ENCODE measurements around the gene COL6A2.
"Not testable (repeated sequence)": the region's sequence is repeated elsewhere in the genome, so short reads cannot be mapped to it uniquely, and the experiment has no call there.

The COL6A2 gene

DNA sequence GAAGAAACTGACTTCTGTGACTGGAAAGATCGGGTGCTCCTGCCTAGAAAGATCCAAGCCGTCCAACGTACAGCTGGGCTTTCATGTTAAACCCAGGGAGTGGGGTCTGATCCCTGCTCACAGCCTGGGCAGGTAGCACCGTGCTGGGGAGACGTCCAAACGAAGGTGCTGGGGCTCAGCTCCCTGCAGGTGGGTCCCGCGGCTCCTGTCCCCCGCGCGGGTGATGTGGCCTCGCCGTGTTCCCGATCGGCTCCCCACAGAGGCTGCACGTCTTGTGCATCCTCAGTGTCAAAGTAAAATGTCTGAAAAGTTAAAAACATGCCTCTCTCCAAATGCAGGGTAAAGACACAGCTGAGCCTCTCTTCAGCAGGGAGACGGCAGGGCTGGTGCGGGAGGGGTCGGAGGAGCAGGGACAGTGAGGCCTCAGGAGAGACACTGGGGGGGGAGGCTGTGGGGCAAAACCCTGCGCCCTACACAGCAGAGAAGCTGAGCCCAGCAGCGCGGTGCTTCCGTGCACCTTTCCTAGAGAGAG is 40.1 kb upstream of the COL6A2 start:
- H3K9ac ChIP-seq: no peak overlapping the region
- TF ChIP-seq, protein P1, sequence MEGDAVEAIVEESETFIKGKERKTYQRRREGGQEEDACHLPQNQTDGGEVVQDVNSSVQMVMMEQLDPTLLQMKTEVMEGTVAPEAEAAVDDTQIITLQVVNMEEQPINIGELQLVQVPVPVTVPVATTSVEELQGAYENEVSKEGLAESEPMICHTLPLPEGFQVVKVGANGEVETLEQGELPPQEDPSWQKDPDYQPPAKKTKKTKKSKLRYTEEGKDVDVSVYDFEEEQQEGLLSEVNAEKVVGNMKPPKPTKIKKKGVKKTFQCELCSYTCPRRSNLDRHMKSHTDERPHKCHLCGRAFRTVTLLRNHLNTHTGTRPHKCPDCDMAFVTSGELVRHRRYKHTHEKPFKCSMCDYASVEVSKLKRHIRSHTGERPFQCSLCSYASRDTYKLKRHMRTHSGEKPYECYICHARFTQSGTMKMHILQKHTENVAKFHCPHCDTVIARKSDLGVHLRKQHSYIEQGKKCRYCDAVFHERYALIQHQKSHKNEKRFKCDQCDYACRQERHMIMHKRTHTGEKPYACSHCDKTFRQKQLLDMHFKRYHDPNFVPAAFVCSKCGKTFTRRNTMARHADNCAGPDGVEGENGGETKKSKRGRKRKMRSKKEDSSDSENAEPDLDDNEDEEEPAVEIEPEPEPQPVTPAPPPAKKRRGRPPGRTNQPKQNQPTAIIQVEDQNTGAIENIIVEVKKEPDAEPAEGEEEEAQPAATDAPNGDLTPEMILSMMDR (IDR thresholded peaks at IDR 0.05): no peak
- H3K27ac ChIP-seq: no peak overlapping the region
- no peaks in the 10 kb centered on the region for H3K27me3 ChIP-seq (ENCODE audit: control insufficient read depth, insufficient read depth, low read length)
- H3K4me1 ChIP-seq: no peaks in the 10 kb centered on the region
- H3K4me3 ChIP-seq (ENCODE audit: low read depth, low read length): no peak overlapping the region
- no peaks in the 10 kb centered on the region for H3K36me3 ChIP-seq (ENCODE audit: control insufficient read depth, insufficient read depth, low read length)
- no peak overlapping the region for H3K4me2 ChIP-seq (ENCODE audit: low read length)
- H3K9me3 ChIP-seq (ENCODE audit: control insufficient read depth, low read length): no peaks in the 10 kb centered on the region
- H3K79me2 ChIP-seq: no peaks in the 10 kb centered on the region
- no peak overlapping the region for H2AFZ ChIP-seq

DNA sequence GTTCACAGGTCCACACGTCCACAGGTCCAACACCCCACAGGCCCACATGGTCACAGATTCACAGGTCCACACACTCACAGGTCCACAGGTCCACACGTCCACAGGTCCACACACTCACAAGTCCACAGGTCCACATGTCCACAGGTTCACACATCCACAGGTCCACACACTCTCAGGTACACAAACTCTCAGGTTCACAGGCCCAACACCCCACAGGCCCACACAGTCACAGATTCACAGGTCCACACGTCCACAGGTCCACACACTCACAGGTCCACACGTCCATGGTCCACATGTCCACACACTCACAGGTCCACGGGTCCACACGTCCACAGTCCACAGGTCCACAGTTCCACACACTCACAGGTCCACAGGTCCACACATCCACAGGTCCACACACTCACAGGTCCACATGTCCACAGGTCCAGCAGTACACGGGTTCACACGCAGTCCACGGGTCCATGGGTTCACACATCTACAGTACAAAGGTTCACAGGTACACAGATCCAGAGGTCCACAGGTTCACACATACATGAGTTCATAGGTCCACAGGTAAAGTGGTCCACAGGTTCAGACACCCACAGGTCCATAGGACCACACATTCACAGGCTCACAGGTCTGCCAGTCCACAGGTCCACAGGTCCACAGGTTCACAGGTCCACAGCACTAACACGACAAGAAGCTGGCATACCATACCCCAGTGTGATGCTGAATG is 39.3 kb upstream of the COL6A2 start:
- no peaks in the 10 kb centered on the region for H3K27me3 ChIP-seq (ENCODE audit: control insufficient read depth, insufficient read depth, low read length)
- no peaks in the 10 kb centered on the region for H3K4me1 ChIP-seq
- no peak overlapping the region for H3K4me3 ChIP-seq (ENCODE audit: low read depth, low read length)
- TF ChIP-seq, protein P1 (IDR thresholded peaks at IDR 0.05): no peak
- H3K36me3 ChIP-seq (ENCODE audit: control insufficient read depth, insufficient read depth, low read length): no peaks in the 10 kb centered on the region
- H3K9me3 ChIP-seq (ENCODE audit: control insufficient read depth, low read length): no peaks in the 10 kb centered on the region
- H3K4me2 ChIP-seq (ENCODE audit: low read length): no peak overlapping the region
- H3K9ac ChIP-seq: no peak overlapping the region
- no peaks in the 10 kb centered on the region for H3K79me2 ChIP-seq
- no peak overlapping the region for H2AFZ ChIP-seq
- H3K27ac ChIP-seq: no peak overlapping the region

DNA sequence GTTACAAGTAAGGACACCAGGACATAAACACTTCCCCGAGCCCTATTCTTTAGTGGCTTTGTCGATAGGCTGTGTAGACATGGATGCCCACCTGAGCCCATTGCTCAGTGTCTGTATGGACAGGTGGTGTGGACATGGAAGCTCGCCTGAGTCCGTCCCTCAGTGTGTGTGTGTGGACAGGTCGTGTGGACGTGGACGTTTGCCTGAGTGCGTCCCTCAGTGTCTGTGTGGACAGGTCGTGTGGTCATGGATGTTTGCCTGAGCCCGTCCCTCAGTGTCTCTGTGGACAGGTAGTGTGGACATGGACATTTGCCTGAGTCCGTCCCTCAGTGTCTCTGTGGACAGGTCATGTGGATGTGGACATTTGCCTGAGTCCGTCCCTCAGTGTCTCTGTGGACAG is 38.7 kb upstream of the COL6A2 start:
- Histone ChIP-seq H3K9me3 (ENCODE audit: control insufficient read depth, low read length) (no peaks in the 10 kb centered on the region), H3K4me3 (ENCODE audit: low read depth, low read length) (no peak overlapping the region), H3K79me2 (no peaks in the 10 kb centered on the region), H3K4me2 (ENCODE audit: low read length) (no peak overlapping the region), H2AFZ (no peak overlapping the region), H3K9ac (no peak overlapping the region), H3K36me3 (ENCODE audit: control insufficient read depth, insufficient read depth, low read length) (no peaks in the 10 kb centered on the region), H3K27me3 (ENCODE audit: control insufficient read depth, insufficient read depth, low read length) (no peaks in the 10 kb centered on the region), H3K4me1 (no peaks in the 10 kb centered on the region), H3K27ac (no peak overlapping the region)
- TF ChIP-seq, protein P1 (IDR thresholded peaks at IDR 0.05): no peak

DNA sequence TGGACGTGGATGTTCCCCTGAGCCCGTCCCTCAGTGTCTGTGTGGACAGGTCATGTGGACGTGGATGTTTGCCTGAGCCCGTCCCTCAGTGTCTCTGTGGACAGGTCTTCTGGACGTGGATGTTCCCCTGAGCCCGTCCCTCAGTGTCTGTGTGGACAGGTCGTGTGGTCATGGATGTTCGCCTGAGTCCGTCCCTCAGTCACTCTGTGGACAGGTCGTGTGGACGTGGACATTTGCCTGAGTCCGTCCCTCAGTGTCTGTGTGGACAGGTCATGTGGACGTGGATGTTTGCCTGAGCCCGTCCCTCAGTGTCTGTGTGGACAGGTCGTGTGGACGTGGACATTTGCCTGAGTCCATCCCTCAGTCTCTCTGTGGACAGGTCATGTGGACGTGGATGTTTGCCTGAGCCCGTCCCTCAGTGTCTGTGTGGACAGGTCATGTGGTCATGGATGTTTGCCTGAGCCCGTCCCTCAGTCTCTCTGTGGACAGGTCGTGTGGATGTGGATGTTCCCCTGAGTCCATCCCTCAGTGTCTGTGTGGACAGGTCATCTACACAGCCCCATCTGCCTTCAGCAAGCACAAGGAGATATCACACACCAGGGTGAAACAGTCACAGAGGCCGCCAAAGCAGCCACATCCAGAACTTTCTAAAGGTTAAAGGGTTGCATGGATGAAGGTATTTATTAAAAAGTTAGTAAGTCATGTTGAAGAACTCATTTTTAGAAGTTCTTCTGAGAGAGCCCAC is 38.0 kb upstream of the COL6A2 start:
- not testable (repeated sequence) for H3K9me3 ChIP-seq (ENCODE audit: control insufficient read depth, low read length); H3K27me3 ChIP-seq (ENCODE audit: control insufficient read depth, insufficient read depth, low read length); H3K4me2 ChIP-seq (ENCODE audit: low read length); H3K4me1 ChIP-seq; H3K36me3 ChIP-seq (ENCODE audit: control insufficient read depth, insufficient read depth, low read length); H3K9ac ChIP-seq; H3K4me3 ChIP-seq (ENCODE audit: low read depth, low read length); H2AFZ ChIP-seq; H3K79me2 ChIP-seq
- H3K27ac ChIP-seq: peak overlapping the region; percentile 60

DNA sequence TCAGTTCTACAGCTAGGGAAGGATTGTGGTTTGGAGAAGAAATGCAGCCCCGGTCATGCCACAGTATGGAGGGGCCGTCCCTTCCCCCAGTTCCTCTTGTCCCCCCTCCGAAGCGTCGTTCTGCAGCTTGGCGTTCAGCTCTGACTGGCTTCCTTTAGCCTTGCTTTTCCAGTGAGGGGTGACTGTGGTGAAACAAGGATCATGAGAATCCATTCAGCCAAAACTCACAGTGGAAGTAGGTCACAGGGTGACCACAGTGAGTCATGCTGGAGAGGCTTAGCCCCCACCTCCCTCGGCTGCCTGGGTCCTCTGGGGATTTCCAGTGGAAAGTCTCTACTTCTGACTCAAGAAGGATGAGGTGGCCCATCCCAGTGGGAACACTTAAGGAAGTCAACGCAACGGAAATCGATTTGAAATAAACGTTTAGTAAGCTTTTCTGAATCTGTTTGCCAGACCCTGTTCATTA is 37.3 kb upstream of the COL6A2 start:
- Histone ChIP-seq H3K27ac (peak overlapping the region; percentile 60), H3K36me3 (ENCODE audit: control insufficient read depth, insufficient read depth, low read length) (no peaks in the 10 kb centered on the region), H3K27me3 (ENCODE audit: control insufficient read depth, insufficient read depth, low read length) (no peaks in the 10 kb centered on the region), H3K9ac (no peak overlapping the region), H3K4me1 (no peaks in the 10 kb centered on the region), H3K4me3 (ENCODE audit: low read depth, low read length) (no peak overlapping the region), H3K79me2 (no peaks in the 10 kb centered on the region), H2AFZ (no peak overlapping the region), H3K4me2 (ENCODE audit: low read length) (no peak overlapping the region), H3K9me3 (ENCODE audit: control insufficient read depth, low read length) (no peaks in the 10 kb centered on the region)
- TF ChIP-seq, protein P1 (IDR thresholded peaks at IDR 0.05): no peak

Data from parathyroid adenoma (tissue), 2 donors.